Measurements from ENCODE around the gene TADA2B.

Gene TADA2B

DNA sequence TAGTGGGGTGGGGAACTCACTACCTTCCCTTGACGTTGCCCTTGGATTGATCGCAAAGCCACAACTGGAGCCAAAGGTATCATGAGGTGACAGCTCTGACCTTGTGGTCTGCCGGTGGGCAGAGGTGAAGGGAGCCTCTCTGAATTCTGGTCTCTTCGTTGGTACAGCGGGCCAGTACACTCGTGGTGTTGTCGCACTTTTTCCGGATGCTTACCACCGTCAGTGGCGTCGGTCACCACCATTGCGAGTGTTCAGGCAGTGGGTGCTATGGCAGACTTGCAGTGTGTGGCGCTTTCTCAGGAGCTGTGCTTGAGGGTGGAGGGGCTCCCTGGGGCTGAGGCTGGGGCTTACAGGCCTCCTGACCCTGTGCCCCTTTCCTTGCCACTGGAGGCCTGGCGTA is 29.9 kb downstream of the TADA2B start:
- CTCF ChIA-PET, result interaction anchor here (0.9 to 11.8 kb wide), 14 partner anchors 9 to 354 kb away, joined by 3 to 173 read pairs (median 36); partner anchors contain the start of genes BLOC1S4, TADA2B and TBC1D14
- POLR2A ChIA-PET, result no interaction called here
- TF ChIP-seq, protein P1, sequence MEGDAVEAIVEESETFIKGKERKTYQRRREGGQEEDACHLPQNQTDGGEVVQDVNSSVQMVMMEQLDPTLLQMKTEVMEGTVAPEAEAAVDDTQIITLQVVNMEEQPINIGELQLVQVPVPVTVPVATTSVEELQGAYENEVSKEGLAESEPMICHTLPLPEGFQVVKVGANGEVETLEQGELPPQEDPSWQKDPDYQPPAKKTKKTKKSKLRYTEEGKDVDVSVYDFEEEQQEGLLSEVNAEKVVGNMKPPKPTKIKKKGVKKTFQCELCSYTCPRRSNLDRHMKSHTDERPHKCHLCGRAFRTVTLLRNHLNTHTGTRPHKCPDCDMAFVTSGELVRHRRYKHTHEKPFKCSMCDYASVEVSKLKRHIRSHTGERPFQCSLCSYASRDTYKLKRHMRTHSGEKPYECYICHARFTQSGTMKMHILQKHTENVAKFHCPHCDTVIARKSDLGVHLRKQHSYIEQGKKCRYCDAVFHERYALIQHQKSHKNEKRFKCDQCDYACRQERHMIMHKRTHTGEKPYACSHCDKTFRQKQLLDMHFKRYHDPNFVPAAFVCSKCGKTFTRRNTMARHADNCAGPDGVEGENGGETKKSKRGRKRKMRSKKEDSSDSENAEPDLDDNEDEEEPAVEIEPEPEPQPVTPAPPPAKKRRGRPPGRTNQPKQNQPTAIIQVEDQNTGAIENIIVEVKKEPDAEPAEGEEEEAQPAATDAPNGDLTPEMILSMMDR (IDR thresholded peaks at IDR 0.05; ENCODE audit: insufficient read depth, low read length, missing control alignments), result no peak
- no peak overlapping the region for H3K4me3 ChIP-seq (ENCODE audit: low read depth, low read length)
- DNase-seq (ENCODE audit: low read depth, low spot score), result no peak

DNA sequence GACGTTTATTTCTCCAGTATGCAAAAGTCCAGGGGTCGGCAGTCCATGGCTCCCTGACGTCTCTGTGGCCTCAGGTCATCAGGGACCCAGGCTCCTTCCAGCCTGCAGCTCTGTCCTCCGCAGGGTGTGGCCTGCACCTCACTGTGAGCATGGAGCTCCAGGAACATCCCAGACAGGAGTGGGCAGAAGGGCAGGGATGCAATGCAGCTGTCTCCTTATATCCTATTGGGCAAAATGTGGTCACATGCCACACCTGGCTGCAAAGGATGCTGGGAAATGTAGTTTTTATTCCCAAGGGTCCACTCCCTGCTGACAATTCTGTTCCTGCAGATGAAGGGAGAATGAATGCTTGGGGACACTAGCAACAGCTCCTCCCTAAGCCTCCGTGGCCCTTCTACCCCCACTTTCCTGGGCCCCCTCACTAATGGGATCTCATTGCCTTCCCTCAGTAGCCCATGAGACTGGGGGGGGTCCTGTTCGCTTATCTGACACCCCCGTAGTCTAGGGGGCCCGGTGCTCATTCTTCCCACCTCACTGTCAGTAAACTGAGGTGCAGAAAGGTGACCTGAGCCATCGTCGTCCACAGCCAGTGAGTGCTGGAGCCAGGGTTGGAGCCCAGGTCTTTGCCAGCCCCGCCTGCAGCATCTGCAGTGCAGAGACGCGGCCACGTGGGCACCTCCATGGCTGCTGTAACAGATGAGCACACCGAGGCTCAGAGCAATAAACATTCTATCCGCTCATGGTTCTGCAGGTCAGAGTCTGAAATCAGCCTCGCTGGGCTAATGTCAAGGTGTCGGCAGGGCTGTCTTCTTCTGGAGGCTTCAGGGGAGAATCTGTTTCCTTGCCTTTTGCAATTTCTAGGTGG is 30.6 kb downstream of the TADA2B start:
- TF ChIP-seq, protein P1 (IDR thresholded peaks at IDR 0.05; ENCODE audit: insufficient read depth, low read length, missing control alignments), result no peak
- no peak for DNase-seq (ENCODE audit: low read depth, low spot score)
- ChIA-PET CTCF (interaction anchor here (1.3 to 11.8 kb wide), 10 partner anchors 9 to 354 kb away, joined by 3 to 173 read pairs (median 80); partner anchors contain the start of genes BLOC1S4, TADA2B and TBC1D14), POLR2A (no interaction called here)
- H3K4me3 ChIP-seq (ENCODE audit: low read depth, low read length), result no peak overlapping the region

DNA sequence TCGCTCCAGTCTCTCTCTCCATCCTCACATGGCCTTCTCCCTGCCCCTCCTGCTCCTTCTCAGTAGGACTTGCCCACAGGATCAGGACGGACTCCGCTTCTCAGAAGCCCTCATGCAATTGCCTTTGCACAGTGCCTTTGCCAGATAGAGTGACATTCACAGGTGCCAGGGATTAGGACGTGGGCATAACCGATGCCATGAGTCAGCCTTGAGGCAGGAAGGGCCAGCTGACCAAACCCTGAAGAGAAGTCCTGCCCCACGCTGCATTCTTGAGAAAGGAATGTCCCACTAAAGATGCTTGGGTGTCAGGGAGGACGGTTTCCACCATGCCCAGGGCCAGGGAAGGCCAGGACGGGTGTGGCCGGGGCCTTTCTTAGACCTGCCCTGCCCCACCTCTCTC is 31.3 kb downstream of the TADA2B start:
- POLR2A ChIA-PET, result no interaction called here
- TF ChIP-seq, protein P1 (IDR thresholded peaks at IDR 0.05; ENCODE audit: insufficient read depth, low read length, missing control alignments), result no peak

DNA sequence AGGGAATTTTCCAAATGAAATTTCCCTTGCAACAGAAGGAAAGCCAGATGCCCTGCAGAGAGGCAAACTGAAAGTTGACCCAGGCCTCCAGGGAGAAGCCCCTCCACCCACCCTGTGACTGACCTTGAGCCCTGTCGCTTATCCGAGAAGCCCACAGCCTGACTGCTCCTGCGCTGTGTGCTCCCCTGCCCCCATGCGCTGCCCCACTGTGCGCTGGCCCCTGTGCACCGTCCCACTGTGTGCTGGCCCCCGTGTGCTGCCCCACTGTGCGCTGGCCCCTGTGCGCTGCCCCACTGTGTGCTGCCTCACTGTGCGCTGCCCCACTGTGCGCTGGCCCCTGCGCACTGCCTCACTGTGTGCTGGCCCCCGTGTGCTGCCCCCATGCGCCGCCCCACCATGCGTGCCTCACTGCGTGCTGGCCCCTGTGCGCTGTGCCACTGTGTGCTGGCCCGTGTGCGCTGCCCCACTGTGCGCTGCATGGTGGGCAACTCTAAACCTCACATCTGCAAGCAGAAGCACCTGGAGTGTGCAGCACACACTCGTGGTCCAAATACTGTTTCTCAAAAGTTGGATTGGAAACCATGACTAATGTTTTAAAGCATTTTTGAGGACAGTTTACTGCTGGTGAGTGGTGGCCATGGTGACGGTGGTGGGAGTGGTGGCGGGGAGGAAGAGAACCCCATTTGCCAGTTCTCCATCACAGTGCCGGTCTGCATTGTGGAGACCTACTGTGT is 33.0 kb downstream of the TADA2B start:
- DNase-seq (ENCODE audit: low read depth, low spot score), result no peak
- no peak overlapping the region for H3K4me3 ChIP-seq (ENCODE audit: low read depth, low read length)
- TF ChIP-seq, protein P1 (IDR thresholded peaks at IDR 0.05; ENCODE audit: insufficient read depth, low read length, missing control alignments), result no peak
- ChIA-PET CTCF (no interaction called here), POLR2A (no interaction called here)

More for the DNA sequence above, 31.3 kb downstream of the TADA2B start:
- H3K4me3 ChIP-seq (ENCODE audit: low read depth, low read length), result no peak overlapping the region
- CTCF ChIA-PET, result interaction anchor here (8.6 to 11.8 kb wide), 2 partner anchors 101 to 355 kb away, joined by 119 to 173 read pairs; partner anchors contain the start of gene BLOC1S4
- no peak for DNase-seq (ENCODE audit: low read depth, low spot score)

DNA sequence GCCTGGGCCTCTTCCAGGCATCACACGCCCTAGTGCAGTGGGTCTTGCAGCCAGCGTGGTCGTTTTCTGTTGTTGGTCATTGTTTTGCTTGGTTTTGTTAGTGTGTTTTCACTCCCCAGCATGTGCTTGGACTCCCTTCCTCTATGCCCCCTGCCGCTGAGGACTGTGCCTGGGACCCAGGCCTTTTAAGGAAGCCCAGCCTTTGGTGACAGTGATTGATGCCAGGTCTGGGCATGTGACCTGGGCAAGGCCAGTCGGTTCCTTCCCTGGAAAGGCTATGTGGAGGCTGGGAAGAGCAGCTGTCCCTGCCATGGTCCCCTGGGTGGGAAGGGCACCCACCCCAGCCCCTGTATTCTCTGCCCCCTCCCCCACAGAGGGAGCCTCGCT is 33.5 kb downstream of the TADA2B start:
- ChIA-PET CTCF (interaction anchor here (1.2 to 1.6 kb wide), 2 partner anchors 26 to 103 kb away, joined by 5 to 7 read pairs; no protein-coding TSS in a partner anchor), POLR2A (no interaction called here)
- H3K4me3 ChIP-seq (ENCODE audit: low read depth, low read length), result no peak overlapping the region
- TF ChIP-seq, protein P1 (IDR thresholded peaks at IDR 0.05; ENCODE audit: insufficient read depth, low read length, missing control alignments), result no peak
- no peak for DNase-seq (ENCODE audit: low read depth, low spot score)

DNA sequence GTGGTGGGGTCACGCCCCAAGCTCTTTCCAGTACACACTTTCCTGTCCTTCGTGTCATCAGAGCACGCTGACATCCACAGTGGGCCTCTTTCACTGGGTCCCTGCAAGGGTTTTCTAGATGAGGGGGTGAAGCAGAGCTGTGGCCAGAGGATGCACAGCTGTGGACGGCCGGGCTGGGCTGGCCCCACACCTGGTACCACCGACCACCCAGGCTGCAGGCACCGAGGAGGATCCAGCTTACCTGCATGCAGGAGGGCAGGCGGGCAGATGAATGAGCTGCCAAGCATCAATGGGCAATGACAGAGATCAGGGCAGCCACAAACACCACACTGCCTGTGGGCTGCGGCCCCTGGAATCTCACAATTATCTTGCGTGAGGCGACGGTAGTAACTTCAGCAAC is 34.2 kb downstream of the TADA2B start:
- ChIA-PET CTCF (interaction anchor here (1.2 to 1.6 kb wide), 2 partner anchors 25 to 104 kb away, joined by 5 to 7 read pairs; no protein-coding TSS in a partner anchor), POLR2A (no interaction called here)
- TF ChIP-seq, protein P1 (IDR thresholded peaks at IDR 0.05; ENCODE audit: insufficient read depth, low read length, missing control alignments), result no peak
- no peak for DNase-seq (ENCODE audit: low read depth, low spot score)
- H3K4me3 ChIP-seq (ENCODE audit: low read depth, low read length), result no peak overlapping the region
